HG02943 (cell line): Measurements from ENCODE around the gene ATXN10.

Experiments
- ATAC-seq: cut with Tn5 transposase; IDR thresholded peaks from one replicate; pipeline ENCODE4 v1.9.1; 2021; ENCODE audit warnings: mild to moderate bottlenecking, low read depth, moderate library complexity; ENCODE audit not compliant: unreplicated experiment

Gene ATXN10

DNA sequence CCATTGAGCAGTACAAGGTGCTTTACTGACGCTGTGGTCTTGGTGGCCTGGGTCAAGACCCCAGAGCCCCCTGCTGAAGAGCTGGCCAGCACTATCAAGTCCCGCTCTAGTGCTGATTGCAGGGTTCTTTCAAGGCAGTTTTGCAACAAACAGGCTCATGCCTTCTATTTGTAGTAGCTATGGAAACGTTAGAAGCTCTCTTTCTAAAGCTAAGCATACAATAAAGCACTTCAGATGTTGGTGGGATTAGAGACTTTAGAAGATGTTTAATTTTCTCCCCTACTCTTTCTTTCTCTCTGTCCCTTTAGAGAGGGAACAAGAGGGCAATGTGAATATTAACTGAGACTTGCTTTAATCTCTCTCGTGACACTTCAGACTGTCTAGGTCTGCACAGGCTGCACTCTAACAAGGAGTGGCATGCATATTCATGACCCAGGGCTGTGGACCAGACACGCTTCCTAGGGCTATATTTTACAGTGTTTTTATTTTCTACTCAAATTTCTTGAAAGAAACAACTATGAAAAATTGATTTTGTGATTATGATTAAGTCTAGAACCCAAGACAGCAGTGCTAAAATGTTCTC, 166.8 kb downstream of the ATXN10 start:
- ATAC-seq = no peak

DNA sequence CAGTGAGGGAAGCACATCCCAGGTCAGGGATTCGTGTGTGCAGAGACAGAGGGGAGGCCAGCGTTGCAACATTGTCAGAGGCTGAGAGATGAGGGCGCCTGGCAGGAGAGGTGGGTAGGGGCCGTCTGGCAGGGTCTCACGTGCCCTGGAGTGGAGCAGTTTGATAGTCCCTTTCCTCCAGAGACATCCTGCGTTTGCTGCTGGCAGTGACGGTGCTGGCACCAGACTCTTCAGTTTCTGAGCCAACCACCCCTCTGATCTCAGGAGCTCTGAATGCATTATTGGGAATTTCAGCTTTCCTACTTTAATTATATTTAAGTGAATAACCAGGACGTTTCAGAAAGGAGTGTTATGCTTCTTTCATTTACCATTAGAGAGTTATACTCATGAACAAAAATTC, 168.8 kb downstream of the ATXN10 start:
- ATAC-seq = no peak

- no peak for ATAC-seq
Measured at GRCh38 chr22:45842291-45842991, 170.8 kb downstream of the ATXN10 start.

DNA sequence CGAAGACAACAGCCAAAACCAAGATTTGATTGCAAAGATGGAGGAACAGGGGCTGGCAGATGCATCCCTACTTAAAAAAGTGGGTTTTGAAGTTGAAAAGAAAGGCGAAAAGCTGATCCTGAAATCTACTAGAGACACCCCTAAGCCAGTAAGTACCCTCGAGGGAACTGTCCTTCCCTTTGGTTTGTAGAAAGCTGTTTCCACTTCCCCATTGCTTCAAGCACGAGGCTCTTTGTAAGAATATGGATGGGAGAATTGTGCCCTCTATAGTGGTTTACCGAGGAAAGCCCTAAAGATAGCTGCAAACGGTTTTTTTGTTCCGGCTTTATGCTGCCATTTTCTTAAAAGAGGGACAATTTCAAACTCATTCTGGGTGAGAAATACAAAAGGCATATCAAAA, 171.4 kb downstream of the ATXN10 start:
- no peak for ATAC-seq

- no peak for ATAC-seq
Measured at GRCh38 chr22:45843986-45844385, 172.4 kb downstream of the ATXN10 start.

DNA sequence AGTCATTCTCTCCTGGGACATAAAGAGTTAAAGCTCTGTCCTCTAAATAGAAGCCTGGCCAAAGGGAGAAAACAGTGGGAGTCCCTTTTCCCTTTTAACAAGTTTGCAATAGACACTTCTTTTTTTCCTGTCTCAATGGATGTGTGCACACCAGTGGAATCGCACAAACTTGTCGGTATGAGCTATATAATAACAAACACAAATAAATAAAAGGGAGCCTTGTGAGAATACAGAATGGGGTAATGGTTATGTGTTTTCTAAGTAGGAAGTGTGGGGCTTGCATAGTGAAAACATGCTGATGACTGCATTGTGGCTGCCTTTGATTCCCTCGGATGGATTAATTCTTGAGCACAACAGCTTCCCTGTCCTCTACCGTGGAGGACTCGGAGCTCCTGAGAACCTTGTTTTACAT, 173.4 kb downstream of the ATXN10 start:
- ATAC-seq = no peak

GRCh38 chr22:45846952-45847351, 175.3 kb downstream of the ATXN10 start:
- ATAC-seq = no peak

- ATAC-seq = no peak
Measured at GRCh38 chr22:45848904-45849303, 177.3 kb downstream of the ATXN10 start.

DNA sequence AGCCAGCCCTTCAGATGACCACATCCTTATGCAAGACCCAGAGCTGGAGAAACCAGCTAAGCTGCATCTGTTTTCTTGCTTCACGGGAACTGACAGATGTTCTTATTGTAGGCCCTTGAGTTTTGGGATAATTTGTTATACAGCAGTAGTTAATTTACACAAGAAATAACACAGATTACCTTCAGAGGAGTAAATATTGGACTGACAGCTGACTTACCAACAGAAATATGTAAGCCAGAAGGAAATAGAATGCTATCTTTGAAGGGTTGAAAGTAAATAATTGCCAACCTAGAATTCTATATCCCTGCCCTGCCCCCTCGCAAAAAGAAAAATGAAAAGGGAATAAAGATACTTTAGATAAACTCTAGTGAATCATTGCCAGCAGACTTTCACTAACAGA, 181.2 kb downstream of the ATXN10 start:
- ATAC-seq = no peak

DNA sequence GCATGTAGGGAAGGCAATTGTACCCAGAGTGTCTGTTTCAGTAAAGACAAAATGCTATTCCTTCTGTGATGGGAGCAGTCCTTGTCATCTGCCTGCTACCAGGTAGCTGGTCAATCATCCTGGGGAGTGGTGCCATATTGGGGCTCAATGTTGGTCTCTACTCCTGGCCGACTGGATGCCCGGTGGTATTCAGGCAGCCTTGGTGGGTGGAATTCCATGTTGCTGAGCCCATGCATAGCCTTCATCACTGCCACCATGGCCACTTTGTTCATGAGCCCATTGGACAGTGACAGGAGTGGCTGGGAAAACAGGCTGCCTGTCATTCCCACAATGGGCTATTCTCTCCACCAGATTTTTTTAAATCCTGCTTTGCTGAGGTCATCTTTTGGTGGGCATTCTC, 184.3 kb downstream of the ATXN10 start:
- no peak for ATAC-seq

GRCh38 chr22:45857519-45857918, 185.9 kb downstream of the ATXN10 start:
- no peak for ATAC-seq

DNA sequence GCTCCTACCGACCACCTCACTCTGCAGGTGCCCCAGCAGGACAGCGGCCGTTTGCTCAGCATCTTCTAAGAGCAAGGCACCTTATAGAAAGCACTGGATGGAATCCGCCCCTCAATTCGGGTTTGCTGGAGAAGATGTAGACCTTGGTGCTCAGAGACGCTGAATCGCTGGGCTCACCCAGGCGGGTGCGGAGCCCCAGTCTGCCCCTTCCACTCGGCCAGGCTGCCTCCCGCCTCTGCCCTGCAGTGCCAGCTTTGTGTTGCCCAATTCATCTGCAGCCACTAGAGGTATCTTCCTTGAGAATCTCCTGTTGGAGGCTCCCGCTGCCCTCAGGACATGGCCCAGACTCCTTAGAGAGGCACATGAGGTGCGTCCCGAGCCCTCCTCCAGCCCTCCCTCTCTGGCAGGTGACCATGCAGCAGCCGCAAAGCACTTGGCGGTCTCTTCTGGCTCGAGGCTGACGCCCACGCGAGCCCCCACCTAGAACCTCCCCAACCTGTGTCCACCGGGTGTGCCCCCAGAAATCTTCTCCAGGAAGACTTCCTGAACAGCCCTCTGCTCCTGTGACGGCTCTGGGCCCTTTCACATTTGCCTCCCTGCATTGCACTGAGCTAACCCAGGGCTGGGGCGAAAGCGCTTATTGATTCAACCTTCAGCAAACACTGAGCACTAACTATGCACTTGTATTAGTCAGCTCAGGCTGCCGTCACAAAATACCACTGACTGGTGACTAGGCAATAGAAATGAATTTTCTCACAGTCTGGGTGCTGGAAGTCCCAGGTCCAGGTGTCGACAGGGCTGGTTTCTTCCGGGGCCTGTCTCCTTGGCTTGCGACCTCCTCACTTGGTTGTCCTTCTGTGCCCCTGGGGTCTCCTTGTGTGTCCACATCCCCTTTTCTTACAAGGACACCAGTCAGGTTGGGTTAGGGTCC, 187.9 kb downstream of the ATXN10 start:
- ATAC-seq = no peak

- no peak for ATAC-seq
Measured at GRCh38 chr22:45860201-45860600, 188.6 kb downstream of the ATXN10 start.

GRCh38 chr22:45861259-45861658, 189.6 kb downstream of the ATXN10 start:
- no peak for ATAC-seq

GRCh38 chr22:45863981-45864751, 192.5 kb downstream of the ATXN10 start:
- no peak for ATAC-seq

DNA sequence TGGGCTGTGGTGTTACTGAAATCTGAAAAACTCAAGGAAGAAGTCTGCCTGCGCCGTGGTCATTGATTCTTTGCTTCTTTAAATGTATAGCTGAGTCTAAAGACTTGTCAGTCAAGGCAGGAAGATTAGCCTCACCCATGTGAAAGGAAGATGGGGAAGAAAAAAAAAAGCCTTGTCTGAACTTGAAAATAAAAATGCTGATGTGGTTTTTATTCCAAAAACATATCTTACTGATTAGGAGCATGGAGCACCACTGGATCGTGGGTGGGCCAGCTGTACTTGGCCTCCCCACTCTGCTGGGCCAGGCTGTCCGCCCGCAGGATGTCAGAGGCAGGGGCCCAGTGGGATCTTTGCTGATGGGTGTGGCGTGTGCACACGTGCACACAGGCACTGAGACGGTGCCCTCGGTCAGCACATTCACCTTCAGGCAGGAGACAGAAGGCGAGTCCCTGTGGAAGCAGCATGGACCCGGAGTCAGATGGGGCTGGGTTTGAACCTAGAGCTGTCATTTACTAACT, 193.4 kb downstream of the ATXN10 start:
- ATAC-seq = no peak

- ATAC-seq = no peak
Measured at GRCh38 chr22:45865561-45866125, 194.0 kb downstream of the ATXN10 start.

- ATAC-seq = no peak
Measured at GRCh38 chr22:45866126-45866645, 194.6 kb downstream of the ATXN10 start.

DNA sequence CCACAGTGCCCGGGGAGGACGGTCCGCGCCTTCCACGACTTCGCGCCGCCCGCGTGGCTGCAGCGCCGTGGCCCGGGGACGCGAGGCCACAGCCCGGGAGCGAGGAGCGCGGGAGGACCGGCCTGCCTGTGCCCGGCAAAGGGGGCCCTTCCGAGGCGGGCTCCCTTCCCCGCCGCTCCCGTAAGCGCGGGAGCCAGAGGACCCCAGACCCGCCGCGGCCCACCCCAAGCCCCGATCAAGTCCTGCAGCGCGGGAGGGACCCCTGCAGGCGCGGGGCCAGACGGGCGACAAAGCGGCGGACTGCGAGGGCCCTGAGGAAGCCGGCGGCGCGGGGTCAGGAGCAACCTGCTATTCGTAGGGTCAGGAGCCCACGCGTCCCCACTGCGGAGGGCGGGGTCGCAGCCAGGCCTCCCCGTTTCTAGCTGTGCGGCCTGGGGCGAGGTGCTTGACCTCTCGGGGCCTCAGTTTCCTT, 195.0 kb downstream of the ATXN10 start:
- ATAC-seq = no peak
